K562 (cell line): ENCODE data around the gene KLHL30. TPM values are rescaled to one million over a fixed set of nuclear protein-coding genes. Genes with fewer than 3 reads are reported as not detected.
A peak's percentile ranks its signal among the peaks of the same experiment; 100 is the strongest.

Experiments
- ATAC-seq: fragments of 200-7000 bp; cut with Tn5 transposase; 3 replicates; pipeline ENCODE4 v1.9.1; 2020; ENCODE audit warnings: moderate library complexity
- BruUV-seq: library from RNA; stranded (reverse); fragments of 400-500 nt; replicated peaks from 2 replicates; lab custom pipeline; 2021; lab: Mats Ljungman, UMichigan
- CTCF ChIA-PET: fragments of 300-600 bp; formaldehyde crosslinking; extraction: SDS; loops from one replicate; lab custom pipeline; 2021; ENCODE audit warnings: low intra/inter-chr PET ratio; lab: Yijun Ruan, JAX
- POLR2A ChIA-PET: fragments of 300-600, 350-650 bp; sonication (Branson Sonifier 250); formaldehyde crosslinking; extraction: SDS; loops from one replicate; lab custom pipeline; 2021; ENCODE audit warnings: antibody characterized with exemption, inconsistent platforms; lab: Yijun Ruan, JAX
- DNase-seq, 4 experiments: peaks; one replicate each; pipeline versions ENCODE4 v3.0.0 to v3.0.0-alpha.2; 2011 to 2018; ENCODE audit warnings: low spot score in 3 of 4, mixed read lengths in 3 of 4; ENCODE audit errors: extremely low read depth in 1 of 4
- FAIRE-seq: peaks from 2 replicates; lab custom pipeline; 2011; peaks lifted over from hg19 to GRCh38; lab: Jason Lieb, UNC
- H2AFZ ChIP-seq: 2 replicates; pipeline ENCODE4 v1.6.0; 2011; ENCODE audit warnings: low read depth, low read length, control low read depth, inconsistent platforms
- H3K27ac ChIP-seq: fragments of 200-600 bp; 3 replicates; pipeline ENCODE4 v1.8.0; 2011; ENCODE audit warnings: low read depth, mild to moderate bottlenecking, control low read depth, inconsistent platforms, low read length, moderate library complexity, mixed read lengths; ENCODE audit errors: extremely low read depth
- H3K27me3 ChIP-seq, 2 experiments: fragments of 300-600 bp in 1 of 2; 2 replicates in 1 of 2; 3 replicates in 1 of 2; pipeline versions ENCODE4 v1.6.0 to v1.8.0; 2011; ENCODE audit warnings: inconsistent platforms in 2 of 2, low read length in 2 of 2, mild to moderate bottlenecking in 1 of 2, mixed read lengths in 1 of 2, moderate library complexity in 1 of 2; ENCODE audit not compliant: control insufficient read depth in 2 of 2, insufficient read depth in 2 of 2
- H3K36me3 ChIP-seq: fragments of 300-600 bp; 3 replicates; pipeline ENCODE4 v1.8.0; 2011; ENCODE audit warnings: mild to moderate bottlenecking, low read length, inconsistent platforms; ENCODE audit not compliant: control insufficient read depth, insufficient read depth
- H3K4me1 ChIP-seq, 2 experiments: fragments of 200-600 bp in 1 of 2; replicated peaks in 1 of 2; 2 replicates in 1 of 2; 3 replicates in 1 of 2; pipeline versions ENCODE4 v1.5.1 to v1.8.0; 2011; ENCODE audit warnings: inconsistent platforms in 2 of 2, low read length in 2 of 2, mild to moderate bottlenecking in 1 of 2, mixed read lengths in 1 of 2, moderate library complexity in 1 of 2; ENCODE audit not compliant: control insufficient read depth in 2 of 2, insufficient read depth in 2 of 2
- H3K4me2 ChIP-seq: 2 replicates; pipeline ENCODE4 v1.6.1; 2011; ENCODE audit warnings: low read length, control low read depth, inconsistent platforms, mixed read lengths; ENCODE audit not compliant: insufficient read depth
- H3K4me3 ChIP-seq: fragments of 200-600 bp; sonication (generic), shearing (Covaris generic); 2 replicates; pipeline ENCODE4 v1.5.1; 2016; ENCODE audit warnings: control low read depth, inconsistent platforms
- H3K79me2 ChIP-seq: fragments of 200-600 bp; 3 replicates; pipeline ENCODE4 v1.8.0; 2011; ENCODE audit warnings: low read length, inconsistent platforms; ENCODE audit not compliant: control insufficient read depth, insufficient read depth
- H3K9ac ChIP-seq, 2 experiments: 2 replicates each; pipeline versions ENCODE4 v1.6.0 to v1.6.1; 2011; ENCODE audit warnings: low read depth in 2 of 2, low read length in 2 of 2, control low read depth in 1 of 2, inconsistent platforms in 1 of 2, mild to moderate bottlenecking in 1 of 2, mixed read lengths in 1 of 2; ENCODE audit not compliant: insufficient read depth in 1 of 2
- H3K9me1 ChIP-seq: one replicate; pipeline ENCODE4 v1.6.0; 2011; ENCODE audit warnings: inconsistent platforms, mild to moderate bottlenecking, low read length, moderate library complexity; ENCODE audit not compliant: control insufficient read depth, insufficient read depth
- H3K9me3 ChIP-seq: replicated peaks from 2 replicates; pipeline ENCODE4 v1.5.1; 2011; ENCODE audit warnings: low read depth, low read length, inconsistent platforms; ENCODE audit not compliant: control insufficient read depth, insufficient read depth
- H4K20me1 ChIP-seq: replicated peaks from 2 replicates; pipeline ENCODE4 v1.6.1; 2011; ENCODE audit warnings: low read length, inconsistent platforms, mixed read lengths; ENCODE audit not compliant: control insufficient read depth, insufficient read depth
- NFXL1 ChIP-seq: fragments of 450-650 bp; formaldehyde crosslinking; IDR thresholded peaks from 2 replicates; pipeline ENCODE4 v1.4.0; 2021; ENCODE audit warnings: mild to moderate bottlenecking
- SRSF1 ChIP-seq: fragments of 200-400 bp; formaldehyde crosslinking; IDR thresholded peaks from 2 replicates; pipeline ENCODE4 v1.6.1; 2017; ENCODE audit warnings: mild to moderate bottlenecking, low read depth, low read length, moderate library complexity
- WGBS: fragments of 100-300 bp; shearing (Covaris generic); methylation state at CpG from one replicate; pipeline ENCODE4 v1.1.6; 2016; ENCODE audit warnings: low coverage, mixed read lengths; ENCODE audit not compliant: insufficient coverage; ENCODE audit errors: missing lambda C conversion rate; 5-methylcytosine and 5-hydroxymethylcytosine counted together
- in situ Hi-C: fragments of 300-500 bp; cut with MboI; formaldehyde crosslinking; loops from 4 replicates; pipeline ENCODE4 v1.15.0; 2018; ENCODE audit warnings: inconsistent platforms, mixed read lengths
- intact Hi-C: fragments of 100-400 bp; cut with micrococcal nuclease; formaldehyde crosslinking; loops from 2 replicates; pipeline ENCODE4 v1.14.2; 2022
- polyA plus RNA-seq, 8 experiments: library from polyadenylated mRNA; depleted of rRNA in 4 of 8; stranded (reverse) in 5 of 8; unstranded in 3 of 8; fragments of >200 nt; fragmentation: Nextera tagmentation in 2 of 8; fragmentation: Illumina TruSeq in 1 of 8; extraction: Ambion mirVana in 2 of 8; extraction: Trizol in 1 of 8; gene quantifications; 2 replicates each; pipeline versions ENCODE4 v1.2.1 to v1.2.3, GENCODE V29; 2011 to 2014; ENCODE audit warnings: inconsistent platforms in 1 of 8, missing spikeins in 1 of 8
- total RNA-seq, 7 experiments: library from RNA; depleted of rRNA in 6 of 7; stranded (reverse); fragments of >200 nt in 6 of 7; fragmentation: Illumina TruSeq in 2 of 7; extraction: Trizol in 2 of 7; gene quantifications; 2 replicates each; pipeline versions ENCODE4 v1.2.1 to v1.2.3, GENCODE V29; 2011 to 2021; ENCODE audit warnings: low replicate concordance in 1 of 7
- TF ChIP-seq, protein P1 (sequence below): fragments of 450-650 bp; IDR thresholded peaks from 2 replicates; pipeline ENCODE4 v1.6.1; 2018; ENCODE audit not compliant: partially characterized antibody

Gene KLHL30
- total and polyA plus RNA-seq, 9 of the 15 experiments (the other 6 are each of a cell fraction or from before 2014, with no cell fraction given) = 0.04 TPM; not detected in 8

GRCh38 chr2:238132463-238133450 lies 5.7 kb upstream of the KLHL30 start:
- Histone ChIP-seq H3K79me2 (no peaks in the 10 kb centered on the region), H3K4me1 (peaks cover 0 to 45% of the 10 kb centered on the region in 2 experiments; a peak in 2 of 5 replicates), H2AFZ (no peak overlapping the region), H3K4me3 (no peak overlapping the region), H3K9me1 (no peaks in the 10 kb centered on the region), H3K27ac (no peak overlapping the region), H3K4me2 (no peak overlapping the region), H4K20me1 (no peaks in the 10 kb centered on the region), H3K36me3 (no peaks in the 10 kb centered on the region), H3K9me3 (no peaks in the 10 kb centered on the region), H3K9ac (no peak overlapping the region; a peak in 1 of 4 replicates), H3K27me3 (peaks cover 5 to 49% of the 10 kb centered on the region in 2 experiments; a peak in 4 of 5 replicates)
- TF ChIP-seq, protein P1, sequence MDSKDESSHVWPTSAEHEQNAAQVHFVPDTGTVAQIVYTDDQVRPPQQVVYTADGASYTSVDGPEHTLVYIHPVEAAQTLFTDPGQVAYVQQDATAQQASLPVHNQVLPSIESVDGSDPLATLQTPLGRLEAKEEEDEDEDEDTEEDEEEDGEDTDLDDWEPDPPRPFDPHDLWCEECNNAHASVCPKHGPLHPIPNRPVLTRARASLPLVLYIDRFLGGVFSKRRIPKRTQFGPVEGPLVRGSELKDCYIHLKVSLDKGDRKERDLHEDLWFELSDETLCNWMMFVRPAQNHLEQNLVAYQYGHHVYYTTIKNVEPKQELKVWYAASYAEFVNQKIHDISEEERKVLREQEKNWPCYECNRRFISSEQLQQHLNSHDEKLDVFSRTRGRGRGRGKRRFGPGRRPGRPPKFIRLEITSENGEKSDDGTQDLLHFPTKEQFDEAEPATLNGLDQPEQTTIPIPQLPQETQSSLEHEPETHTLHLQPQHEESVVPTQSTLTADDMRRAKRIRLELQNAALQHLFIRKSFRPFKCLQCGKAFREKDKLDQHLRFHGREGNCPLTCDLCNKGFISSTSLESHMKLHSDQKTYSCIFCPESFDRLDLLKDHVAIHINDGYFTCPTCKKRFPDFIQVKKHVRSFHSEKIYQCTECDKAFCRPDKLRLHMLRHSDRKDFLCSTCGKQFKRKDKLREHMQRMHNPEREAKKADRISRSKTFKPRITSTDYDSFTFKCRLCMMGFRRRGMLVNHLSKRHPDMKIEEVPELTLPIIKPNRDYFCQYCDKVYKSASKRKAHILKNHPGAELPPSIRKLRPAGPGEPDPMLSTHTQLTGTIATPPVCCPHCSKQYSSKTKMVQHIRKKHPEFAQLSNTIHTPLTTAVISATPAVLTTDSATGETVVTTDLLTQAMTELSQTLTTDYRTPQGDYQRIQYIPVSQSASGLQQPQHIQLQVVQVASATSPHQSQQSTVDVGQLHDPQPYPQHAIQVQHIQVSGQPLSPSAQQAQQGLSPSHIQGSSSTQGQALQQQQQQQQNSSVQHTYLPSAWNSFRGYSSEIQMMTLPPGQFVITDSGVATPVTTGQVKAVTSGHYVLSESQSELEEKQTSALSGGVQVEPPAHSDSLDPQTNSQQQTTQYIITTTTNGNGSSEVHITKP = peak; percentile 8
- no peak for TF ChIP-seq NFXL1
- TF ChIP-seq SRSF1 = no peak
- ChIA-PET CTCF (no interaction called here), POLR2A (interaction anchor here (0.7 to 1.1 kb wide), 2 partner anchors 12 to 30 kb away, joined by 3 read pairs; no protein-coding TSS in a partner anchor)
- DNase-seq (no peak), FAIRE-seq (no peak), ATAC-seq (no peak)
- no TSS peak for BruUV-seq
- 19% methylated on average over 16 of the region's 23 CpGs for WGBS
- intact Hi-C loops = loop anchor here (10.0 kb wide), 1 partner anchor 278 kb away; the partner anchor contains the start of gene RAMP1
- in situ Hi-C loops = no loop called here
